ENCODE data around the gene GPC3.

GRCh38 chrX:133681897-133682296, 303.5 kb downstream of the GPC3 start:
- no peak for TF ChIP-seq CEBPB (IDR thresholded peaks at IDR 0.05)
- no peak for TF ChIP-seq RAD21 (IDR thresholded peaks at IDR 0.05; ENCODE audit: low read depth)
- no peak for TF ChIP-seq EGR1 (IDR thresholded peaks at IDR 0.05)
- TF ChIP-seq TEAD4 (IDR thresholded peaks at IDR 0.05) = no peak
- TF ChIP-seq, protein P1, sequence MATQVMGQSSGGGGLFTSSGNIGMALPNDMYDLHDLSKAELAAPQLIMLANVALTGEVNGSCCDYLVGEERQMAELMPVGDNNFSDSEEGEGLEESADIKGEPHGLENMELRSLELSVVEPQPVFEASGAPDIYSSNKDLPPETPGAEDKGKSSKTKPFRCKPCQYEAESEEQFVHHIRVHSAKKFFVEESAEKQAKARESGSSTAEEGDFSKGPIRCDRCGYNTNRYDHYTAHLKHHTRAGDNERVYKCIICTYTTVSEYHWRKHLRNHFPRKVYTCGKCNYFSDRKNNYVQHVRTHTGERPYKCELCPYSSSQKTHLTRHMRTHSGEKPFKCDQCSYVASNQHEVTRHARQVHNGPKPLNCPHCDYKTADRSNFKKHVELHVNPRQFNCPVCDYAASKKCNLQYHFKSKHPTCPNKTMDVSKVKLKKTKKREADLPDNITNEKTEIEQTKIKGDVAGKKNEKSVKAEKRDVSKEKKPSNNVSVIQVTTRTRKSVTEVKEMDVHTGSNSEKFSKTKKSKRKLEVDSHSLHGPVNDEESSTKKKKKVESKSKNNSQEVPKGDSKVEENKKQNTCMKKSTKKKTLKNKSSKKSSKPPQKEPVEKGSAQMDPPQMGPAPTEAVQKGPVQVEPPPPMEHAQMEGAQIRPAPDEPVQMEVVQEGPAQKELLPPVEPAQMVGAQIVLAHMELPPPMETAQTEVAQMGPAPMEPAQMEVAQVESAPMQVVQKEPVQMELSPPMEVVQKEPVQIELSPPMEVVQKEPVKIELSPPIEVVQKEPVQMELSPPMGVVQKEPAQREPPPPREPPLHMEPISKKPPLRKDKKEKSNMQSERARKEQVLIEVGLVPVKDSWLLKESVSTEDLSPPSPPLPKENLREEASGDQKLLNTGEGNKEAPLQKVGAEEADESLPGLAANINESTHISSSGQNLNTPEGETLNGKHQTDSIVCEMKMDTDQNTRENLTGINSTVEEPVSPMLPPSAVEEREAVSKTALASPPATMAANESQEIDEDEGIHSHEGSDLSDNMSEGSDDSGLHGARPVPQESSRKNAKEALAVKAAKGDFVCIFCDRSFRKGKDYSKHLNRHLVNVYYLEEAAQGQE (IDR thresholded peaks at IDR 0.05; ENCODE audit: low read depth) = no peak
- TF ChIP-seq EP300 (IDR thresholded peaks at IDR 0.05; ENCODE audit: borderline replicate concordance) = no peak
- TF ChIP-seq TAF1 (IDR thresholded peaks at IDR 0.05; ENCODE audit: low read depth) = no peak
- no peak for TF ChIP-seq FOXM1 (IDR thresholded peaks at IDR 0.05; ENCODE audit: borderline replicate concordance, low read depth)

Data from Ishikawa (cell line).